HG03575 (cell line): ENCODE data around the gene NOP53.
"Not testable (repeated sequence)": the region's sequence is repeated elsewhere in the genome, so short reads cannot be mapped to it uniquely, and the experiment has no call there.

Experiments used
- ATAC-seq: cut with Tn5 transposase; IDR thresholded peaks from one replicate; pipeline ENCODE4 v1.9.1; 2021; ENCODE audit not compliant: unreplicated experiment, insufficient number of reproducible peaks, low FRiP score; ENCODE audit errors: extremely low read depth

Gene NOP53

DNA sequence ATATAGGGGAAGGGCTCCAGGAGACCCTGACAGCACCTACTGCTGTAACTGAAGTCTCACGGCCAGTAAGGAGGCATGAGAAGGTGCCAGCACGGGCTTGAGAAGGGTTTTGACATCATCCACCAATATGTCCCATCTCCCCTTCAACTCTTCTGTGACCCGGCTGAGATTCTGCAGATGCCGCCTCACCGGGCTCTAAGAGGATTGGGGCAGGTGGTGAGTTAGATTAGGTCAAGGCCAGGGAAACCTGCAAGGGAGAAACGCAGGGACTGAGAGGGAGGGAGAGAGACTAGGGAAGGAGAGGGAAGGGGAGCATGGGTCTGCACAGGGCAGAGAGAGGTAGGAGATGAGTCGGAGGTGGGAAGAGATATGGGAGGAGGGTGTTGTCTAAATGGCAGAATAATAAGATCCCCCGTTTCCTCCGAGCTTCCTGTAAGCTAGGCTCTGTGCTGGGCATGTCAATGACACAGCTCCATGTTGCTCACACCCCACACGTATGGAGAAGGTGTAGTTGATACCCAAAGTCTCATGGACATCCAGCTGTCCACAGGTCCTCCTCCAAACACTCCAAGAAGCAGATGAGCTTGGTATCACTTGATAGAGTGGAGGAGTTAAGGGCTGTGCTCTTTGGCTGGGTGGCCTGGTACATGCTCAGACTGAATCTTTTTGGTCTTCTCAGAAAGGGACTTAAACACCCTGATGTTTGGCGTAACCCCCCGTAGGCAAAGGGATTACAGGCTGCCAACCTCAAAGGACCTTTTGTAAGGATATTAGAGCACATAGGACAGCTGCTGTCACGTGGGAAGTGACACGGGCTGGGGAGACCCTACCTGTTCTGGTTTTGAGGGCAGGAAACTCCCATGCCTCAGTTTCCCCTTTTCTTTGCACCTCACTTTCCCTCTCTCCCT is 52.9 kb downstream of the NOP53 start:
- ATAC-seq = no peak

DNA sequence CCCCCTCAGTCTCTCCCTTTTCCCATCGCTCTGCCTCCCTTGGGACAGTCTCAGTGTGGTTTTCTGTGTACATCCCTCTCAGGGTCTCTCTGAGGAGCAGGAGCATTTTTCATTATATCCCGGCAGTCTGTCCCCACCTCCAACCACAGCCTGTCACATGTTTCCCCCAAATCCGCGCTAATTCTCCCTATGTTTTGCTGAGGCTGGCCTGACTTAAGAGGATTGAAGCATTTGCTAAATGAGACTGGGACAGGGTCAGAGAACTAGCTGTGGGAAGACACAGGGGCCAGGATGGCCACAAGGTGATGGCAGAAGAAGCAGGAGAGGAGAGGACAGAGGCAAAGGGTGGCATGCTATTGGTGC is 53.5 kb downstream of the NOP53 start:
- ATAC-seq = no peak

DNA sequence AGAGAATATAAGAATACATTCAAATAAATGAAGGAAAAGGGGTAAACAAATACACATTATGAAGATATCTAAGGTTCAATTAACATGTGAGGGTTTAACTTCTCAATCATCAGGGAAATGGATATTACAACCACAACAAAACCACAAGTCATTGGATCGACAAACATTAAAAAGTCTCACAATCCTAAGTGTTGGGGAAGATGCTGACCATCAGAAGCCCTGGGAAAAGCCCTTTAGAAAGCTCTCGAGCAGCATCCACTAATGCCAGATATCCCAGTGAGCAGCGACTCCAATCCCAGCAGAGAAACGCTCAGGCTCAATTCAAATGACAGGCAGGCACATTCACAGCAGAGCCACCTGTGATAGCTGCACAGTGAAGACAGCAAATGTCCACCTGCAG is 55.9 kb downstream of the NOP53 start:
- no peak for ATAC-seq

DNA sequence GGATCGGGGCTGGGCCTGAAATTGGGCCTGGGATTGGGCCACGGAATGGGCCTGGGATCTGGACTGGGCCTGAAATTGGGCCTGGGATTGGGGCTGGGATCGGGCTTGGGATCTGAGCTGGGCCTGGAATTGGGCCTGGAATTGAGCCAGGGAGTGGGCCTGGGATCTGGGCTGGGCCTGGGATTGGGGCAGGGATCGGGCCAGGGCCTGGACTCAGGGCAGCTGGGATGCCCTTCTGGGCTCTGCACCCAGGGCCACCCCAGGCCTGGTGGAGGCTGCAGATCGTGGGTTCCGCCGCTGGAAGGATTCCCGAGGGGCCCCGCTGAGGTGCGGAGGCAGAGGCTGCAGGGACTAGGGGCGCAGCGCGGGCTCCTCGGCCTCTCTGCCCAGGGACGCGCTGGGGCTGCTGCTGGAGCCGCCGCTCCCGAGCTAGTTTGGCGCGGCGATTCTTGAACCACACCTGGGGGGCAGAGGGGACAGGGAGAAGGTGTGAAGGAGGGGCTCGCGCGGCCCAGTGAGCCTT is 57.2 kb downstream of the NOP53 start:
- ATAC-seq = no peak

DNA sequence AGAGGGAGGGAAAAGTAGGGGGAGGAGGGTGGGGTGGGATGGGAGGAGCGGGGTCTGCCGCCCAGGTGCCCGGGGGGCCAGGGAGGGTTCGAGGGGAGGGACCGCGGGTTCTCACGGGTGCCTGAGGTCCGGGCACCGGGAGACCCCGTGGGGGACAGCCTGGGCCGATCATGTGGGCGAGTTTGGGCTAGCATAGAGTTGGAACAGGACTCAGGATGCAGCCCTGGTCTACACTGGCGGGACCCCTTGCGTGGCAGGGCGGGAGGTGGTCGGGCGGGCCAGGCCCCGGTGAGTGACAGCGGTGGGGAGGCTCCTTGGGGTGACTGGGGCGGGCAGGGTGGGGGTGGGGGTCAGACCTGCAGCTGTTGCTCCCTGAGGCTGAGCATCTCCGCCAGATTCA is 57.8 kb downstream of the NOP53 start:
- ATAC-seq = not testable (repeated sequence)

DNA sequence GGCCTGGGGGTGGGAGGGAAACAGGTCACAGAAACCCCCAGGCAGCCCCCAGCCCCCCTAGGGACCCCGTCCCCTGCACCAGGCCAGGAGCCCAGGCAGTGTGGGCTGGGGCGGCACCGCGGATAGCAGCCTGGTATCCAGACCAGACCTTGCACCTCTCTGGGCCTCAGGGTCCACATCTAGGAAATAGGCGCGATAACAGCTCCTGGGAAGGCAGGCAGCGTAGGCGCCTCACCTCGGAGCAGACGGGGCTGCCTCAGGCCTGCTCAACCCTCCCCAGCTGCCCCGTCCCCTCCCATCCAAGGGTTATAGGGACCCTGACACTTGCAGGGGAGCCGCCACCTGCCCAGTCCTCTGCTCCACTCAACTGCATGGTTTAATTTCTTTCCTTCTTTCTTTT is 58.3 kb downstream of the NOP53 start:
- not testable (repeated sequence) for ATAC-seq

DNA sequence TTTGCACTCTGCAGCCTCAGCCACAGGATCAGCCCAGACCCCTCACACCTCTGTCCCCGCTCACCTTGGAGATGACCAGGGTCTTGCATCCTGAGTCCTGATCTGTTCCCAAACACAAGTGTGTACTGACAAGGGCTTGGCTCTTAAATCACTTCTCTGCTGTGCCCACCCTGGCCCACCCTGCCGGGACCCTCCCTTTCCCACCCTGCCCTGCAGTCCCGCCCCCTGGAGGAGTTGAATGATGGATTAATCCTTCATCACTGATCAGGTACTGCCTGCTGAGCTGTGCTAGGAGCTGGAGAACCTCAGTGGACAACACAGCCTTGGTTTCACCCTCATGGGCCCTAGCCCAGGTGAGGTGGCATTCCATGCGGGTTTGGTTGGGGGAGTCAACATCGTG is 59.1 kb downstream of the NOP53 start, which contains the start of gene TPRX1:
TSS of gene TPRX1 (minus strand) at position 101 of the 400 bp plus-strand sequence. CDS start at position 89, 12 bp downstream.
- not testable (repeated sequence) for ATAC-seq

DNA sequence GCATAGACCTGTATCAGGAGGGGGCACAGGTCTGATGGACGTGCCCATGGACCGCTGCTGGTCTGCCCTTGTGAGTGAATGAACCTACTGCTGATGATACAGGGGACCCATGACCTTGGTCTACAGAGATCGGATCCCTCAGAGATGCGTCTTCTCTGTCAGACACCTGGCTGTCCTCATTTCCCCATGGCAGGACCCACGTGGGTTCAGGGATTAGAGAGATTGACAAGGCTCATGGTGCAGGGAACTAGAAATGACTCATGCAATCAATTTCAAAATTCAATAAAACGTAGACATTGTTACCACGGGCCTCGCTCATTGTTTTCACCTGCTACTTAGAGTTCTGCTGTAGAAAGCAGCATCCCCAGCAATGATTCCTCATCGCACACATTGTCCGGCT is 60.0 kb downstream of the NOP53 start:
- no peak for ATAC-seq

DNA sequence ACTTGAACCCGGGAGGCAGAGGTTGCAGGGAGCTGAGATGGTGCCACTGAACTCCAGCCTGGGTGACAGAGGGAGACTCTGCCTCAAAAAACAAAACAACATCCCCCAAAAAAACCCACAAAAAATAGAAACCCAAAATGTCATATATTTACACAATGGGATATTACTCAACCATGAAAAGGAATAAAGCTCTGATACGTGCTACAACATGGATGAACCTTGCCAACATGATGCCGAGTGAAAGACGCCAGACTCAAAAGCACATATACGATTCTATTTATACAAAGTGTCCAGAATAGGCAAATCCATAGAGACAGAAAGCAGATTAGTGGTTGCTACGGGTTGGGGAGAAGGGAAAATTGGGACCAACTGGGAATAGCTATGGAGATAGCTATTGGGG is 61.1 kb downstream of the NOP53 start:
- no peak for ATAC-seq
